Neuronal stem cell (in vitro differentiated cells): Measurements from ENCODE around the gene AUTS2.

Source experiments
- DNase-seq: peaks from one replicate; pipeline ENCODE4 v3.0.0-alpha.2; 2013; ENCODE audit warnings: low spot score
- H2AFZ ChIP-seq: one replicate; pipeline ENCODE4 v1.6.1; 2013; ENCODE audit warnings: mild to moderate bottlenecking, low read length, inconsistent platforms
- H2AK5ac ChIP-seq: 2 replicates; pipeline ENCODE4 v1.6.1; 2013; ENCODE audit warnings: low read depth, mild to moderate bottlenecking, inconsistent platforms, low read length, moderate library complexity, mixed read lengths
- H2BK120ac ChIP-seq: 2 replicates; pipeline ENCODE4 v1.6.1; 2013; ENCODE audit warnings: low read depth, mild to moderate bottlenecking, inconsistent platforms, low read length, moderate library complexity, mixed read lengths
- H2BK12ac ChIP-seq: one replicate; pipeline ENCODE4 v1.6.1; 2013; ENCODE audit warnings: low read length, inconsistent platforms
- H2BK15ac ChIP-seq: 2 replicates; pipeline ENCODE4 v1.6.1; 2013; ENCODE audit warnings: mild to moderate bottlenecking, low read length, inconsistent platforms, mixed read lengths
- H2BK5ac ChIP-seq: one replicate; pipeline ENCODE4 v1.6.1; 2013; ENCODE audit warnings: inconsistent platforms, mild to moderate bottlenecking, low read length, moderate library complexity
- H3K14ac ChIP-seq: one replicate; pipeline ENCODE4 v1.6.1; 2013; ENCODE audit warnings: low read length, inconsistent platforms
- H3K18ac ChIP-seq: 2 replicates; pipeline ENCODE4 v1.6.1; 2013; ENCODE audit warnings: low read length, inconsistent platforms
- H3K23ac ChIP-seq: 2 replicates; pipeline ENCODE4 v1.6.1; 2013; ENCODE audit warnings: low read depth, mild to moderate bottlenecking, mixed read lengths, low read length, inconsistent platforms; ENCODE audit not compliant: poor library complexity
- H3K27ac ChIP-seq: replicated peaks from 3 replicates; pipeline ENCODE4 v1.5.1; 2013; ENCODE audit warnings: low read length, inconsistent platforms
- H3K27me3 ChIP-seq, 3 experiments: 2 replicates each; pipeline ENCODE4 v1.6.1; 2013; ENCODE audit warnings: low read length in 3 of 3, mild to moderate bottlenecking in 2 of 3, inconsistent platforms in 1 of 3, low read depth in 1 of 3, mixed read lengths in 1 of 3, moderate library complexity in 1 of 3; ENCODE audit not compliant: control insufficient read depth in 3 of 3, insufficient read depth in 3 of 3
- H3K36me3 ChIP-seq, 2 donors: replicated peaks in 1 of 2; 2 replicates each; pipeline ENCODE4 v1.6.1; 2013; ENCODE audit warnings: low read length in 2 of 2; ENCODE audit not compliant: control insufficient read depth in 2 of 2, insufficient read depth in 2 of 2
- H3K4ac ChIP-seq: 2 replicates; pipeline ENCODE4 v1.6.1; 2013; ENCODE audit warnings: inconsistent platforms, mild to moderate bottlenecking, low read length, moderate library complexity
- H3K4me1 ChIP-seq, 2 donors: 1 replicate in 1 of 2; 2 replicates in 1 of 2; pipeline ENCODE4 v1.6.1; 2013; ENCODE audit warnings: low read length in 2 of 2, low read depth in 1 of 2; ENCODE audit not compliant: control insufficient read depth in 2 of 2, insufficient read depth in 1 of 2
- H3K4me2 ChIP-seq: one replicate; pipeline ENCODE4 v1.6.1; 2013; ENCODE audit warnings: mild to moderate bottlenecking, low read length, inconsistent platforms; ENCODE audit not compliant: insufficient read depth, poor library complexity, severe bottlenecking
- H3K4me3 ChIP-seq, 2 donors: 2 replicates each; pipeline ENCODE4 v1.5.1; 2013; ENCODE audit warnings: low read length in 2 of 2, mild to moderate bottlenecking in 2 of 2, inconsistent platforms in 1 of 2, moderate library complexity in 1 of 2
- H3K79me1 ChIP-seq: one replicate; pipeline ENCODE4 v1.6.1; 2013; ENCODE audit warnings: low read depth, mild to moderate bottlenecking, inconsistent platforms, low read length, moderate library complexity
- H3K9ac ChIP-seq: one replicate; pipeline ENCODE4 v1.6.1; 2013; ENCODE audit warnings: mild to moderate bottlenecking, low read depth, low read length, inconsistent platforms; ENCODE audit not compliant: poor library complexity
- H3K9me3 ChIP-seq, 2 donors: replicated peaks in 1 of 2; 2 replicates each; pipeline versions ENCODE3 to v1.6.1; 2013; ENCODE audit warnings: low read length in 2 of 2, mild to moderate bottlenecking in 2 of 2, inconsistent platforms in 1 of 2, low read depth in 1 of 2, mixed read lengths in 1 of 2, moderate library complexity in 1 of 2; ENCODE audit not compliant: control insufficient read depth in 2 of 2, insufficient read depth in 1 of 2
- H4K8ac ChIP-seq: one replicate; pipeline ENCODE4 v1.6.1; 2013; ENCODE audit warnings: low read depth, mild to moderate bottlenecking, inconsistent platforms, low read length, moderate library complexity
- H4K91ac ChIP-seq: one replicate; pipeline ENCODE4 v1.6.1; 2013; ENCODE audit warnings: low read length, low read depth, mild to moderate bottlenecking, inconsistent platforms; ENCODE audit not compliant: poor library complexity
- WGBS, 2 donors: extraction: QIAGEN DNeasy Blood & Tissue Kit; methylation state at CpG; one replicate each; pipeline ENCODE4 v1.1.7; 2013; ENCODE audit warnings: missing lambda C conversion rate in 2 of 2, mixed read lengths in 1 of 2; ENCODE audit not compliant: insufficient read length in 2 of 2, insufficient replicate concordance in 1 of 2; ENCODE audit errors: extremely low coverage in 2 of 2; 5-methylcytosine and 5-hydroxymethylcytosine counted together

Gene AUTS2

GRCh38 chr7:69564454-69565417, 33.5 kb upstream of the AUTS2 start:
- Histone ChIP-seq H3K4ac (no peak overlapping the region), H3K23ac (no peak overlapping the region), H2BK120ac (no peak overlapping the region), H3K14ac (no peak overlapping the region), H3K18ac (no peak overlapping the region), H3K27ac (no peak overlapping the region), H4K91ac (no peak overlapping the region), H2AK5ac (no peak overlapping the region), H3K79me1 (no peaks in the 10 kb centered on the region), H3K9me3 (no peaks in the 10 kb centered on the region), H3K27me3 (peaks cover 0 to 4% (median 0%) of the 10 kb centered on the region in 3 experiments), H2BK12ac (no peak overlapping the region), H3K9ac (no peak overlapping the region), H3K4me3 (no peak overlapping the region), H2AFZ (no peak overlapping the region), H2BK15ac (no peak overlapping the region), H2BK5ac (no peak overlapping the region), H3K4me2 (no peak overlapping the region), H4K8ac (no peak overlapping the region), H3K36me3 (no peaks in the 10 kb centered on the region), H3K4me1 (no peaks in the 10 kb centered on the region)
- no CpG with 5 or more reads among the region's 7 CpGs for WGBS, 2 donors
- no peak for DNase-seq

DNA sequence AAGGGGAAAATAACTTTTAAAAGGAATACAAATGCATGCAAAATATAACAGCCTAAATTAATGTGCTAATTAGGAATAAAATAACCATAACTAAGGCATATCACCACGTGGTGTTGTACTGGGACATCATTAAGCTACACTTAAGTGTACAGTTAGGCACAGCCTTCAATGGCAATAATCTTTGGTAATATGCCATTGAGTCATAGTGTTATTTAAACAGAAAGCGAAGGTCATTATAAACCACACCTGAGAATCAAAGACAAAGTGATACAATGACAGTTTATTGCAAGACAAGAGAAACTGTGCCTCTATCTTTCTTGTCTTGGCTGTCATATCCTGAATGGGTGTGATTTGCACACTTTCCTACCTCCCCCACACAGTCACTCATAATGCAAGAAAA, 30.5 kb upstream of the AUTS2 start:
- H3K9me3 ChIP-seq: no peaks in the 10 kb centered on the region
- no peak overlapping the region for H2AK5ac ChIP-seq
- H2BK5ac ChIP-seq: no peak overlapping the region
- no peak overlapping the region for H3K23ac ChIP-seq
- no peak overlapping the region for H3K4me3 ChIP-seq
- no peak overlapping the region for H3K4ac ChIP-seq
- no peak overlapping the region for H3K9ac ChIP-seq
- H3K36me3 ChIP-seq: no peaks in the 10 kb centered on the region
- H2BK120ac ChIP-seq: no peak overlapping the region
- H3K4me1 ChIP-seq: no peaks in the 10 kb centered on the region
- H4K8ac ChIP-seq: no peak overlapping the region
- no peak overlapping the region for H3K27ac ChIP-seq
- H3K14ac ChIP-seq: no peak overlapping the region
- no CpG with 5 or more reads among the region's 2 CpGs for WGBS, 2 donors
- no peak overlapping the region for H2BK12ac ChIP-seq
- H2AFZ ChIP-seq: no peak overlapping the region
- H3K4me2 ChIP-seq: no peak overlapping the region
- H3K27me3 ChIP-seq: peaks cover 0 to 4% (median 0%) of the 10 kb centered on the region in 3 experiments
- H3K18ac ChIP-seq: no peak overlapping the region
- H2BK15ac ChIP-seq: no peak overlapping the region
- no peaks in the 10 kb centered on the region for H3K79me1 ChIP-seq
- DNase-seq: no peak
- no peak overlapping the region for H4K91ac ChIP-seq

DNA sequence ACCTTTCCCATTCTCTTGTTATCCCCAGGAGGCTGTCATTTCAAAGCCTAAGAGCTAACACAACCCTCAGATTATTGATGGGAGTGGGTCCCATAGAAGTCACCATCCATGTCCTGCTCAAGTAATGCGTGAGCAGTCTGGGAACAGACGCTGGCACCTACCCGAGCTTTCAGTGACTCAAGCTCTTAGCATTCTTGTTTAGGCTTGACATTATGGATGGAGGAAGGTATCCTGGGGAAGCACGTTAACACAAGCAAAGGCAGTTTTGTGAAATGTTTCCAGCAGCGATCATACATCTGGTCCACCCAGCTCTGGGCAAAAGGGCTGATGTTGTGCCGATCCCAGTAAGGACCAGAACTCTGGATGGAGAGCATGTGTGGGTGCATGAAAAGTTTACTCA, 30.0 kb upstream of the AUTS2 start:
- H3K27ac ChIP-seq: no peak overlapping the region
- H3K79me1 ChIP-seq: no peaks in the 10 kb centered on the region
- H2AFZ ChIP-seq: no peak overlapping the region
- H3K4me2 ChIP-seq: no peak overlapping the region
- H3K23ac ChIP-seq: no peak overlapping the region
- H2BK5ac ChIP-seq: no peak overlapping the region
- no peak overlapping the region for H3K18ac ChIP-seq
- no peak overlapping the region for H2AK5ac ChIP-seq
- no peak overlapping the region for H2BK120ac ChIP-seq
- H3K4me3 ChIP-seq: no peak overlapping the region
- H4K91ac ChIP-seq: no peak overlapping the region
- H3K9ac ChIP-seq: no peak overlapping the region
- H3K9me3 ChIP-seq: no peaks in the 10 kb centered on the region
- no peak for DNase-seq
- no peak overlapping the region for H3K4ac ChIP-seq
- H4K8ac ChIP-seq: no peak overlapping the region
- peaks cover 0 to 4% (median 0%) of the 10 kb centered on the region in 3 experiments for H3K27me3 ChIP-seq
- H3K14ac ChIP-seq: peak overlapping the region; percentile 40
- no peak overlapping the region for H2BK15ac ChIP-seq
- no peaks in the 10 kb centered on the region for H3K36me3 ChIP-seq
- no CpG with 5 or more reads among the region's 6 CpGs for WGBS, 2 donors
- H3K4me1 ChIP-seq: no peaks in the 10 kb centered on the region
- H2BK12ac ChIP-seq: no peak overlapping the region

DNA sequence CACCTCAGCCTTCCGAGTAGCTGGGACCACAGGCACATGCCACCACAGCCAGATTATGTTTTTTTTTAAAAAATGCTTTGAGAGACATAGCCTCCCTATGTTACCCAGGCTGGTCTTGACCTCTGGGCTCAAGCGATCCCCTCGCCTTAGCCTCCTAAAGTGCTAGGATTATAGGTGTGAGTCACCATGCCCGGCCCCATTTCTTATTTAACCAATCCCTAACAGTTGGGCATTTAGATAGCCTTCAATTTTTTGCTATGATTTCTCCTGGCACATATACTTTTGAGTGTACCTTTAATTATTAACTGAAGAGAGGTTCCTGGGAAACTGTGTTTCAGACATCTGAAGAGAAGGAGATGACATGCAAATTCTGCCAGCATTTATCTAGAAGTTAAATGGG, 22.6 kb upstream of the AUTS2 start:
- Histone ChIP-seq H3K4me1 (no peaks in the 10 kb centered on the region), H2BK12ac (no peak overlapping the region), H3K27ac (no peak overlapping the region), H2BK120ac (no peak overlapping the region), H3K4me3 (no peak overlapping the region), H3K27me3 (no peaks in the 10 kb centered on the region), H3K23ac (no peak overlapping the region), H4K91ac (no peak overlapping the region), H3K79me1 (no peaks in the 10 kb centered on the region), H2AK5ac (no peak overlapping the region), H3K14ac (no peak overlapping the region), H2BK15ac (no peak overlapping the region), H3K4ac (no peak overlapping the region), H3K4me2 (no peak overlapping the region), H2BK5ac (no peak overlapping the region), H3K9ac (no peak overlapping the region), H4K8ac (no peak overlapping the region), H3K18ac (no peak overlapping the region), H3K36me3 (no peaks in the 10 kb centered on the region), H2AFZ (no peak overlapping the region), H3K9me3 (no peaks in the 10 kb centered on the region)
- no CpG with 5 or more reads among the region's 4 CpGs for WGBS, 2 donors
- DNase-seq: no peak
